Ovary (tissue), 3 donors: ENCODE results near the gene ZFP28.

ENCODE experiments used
- POLR2A ChIP-seq: fragments of 450-650 bp; IDR thresholded peaks from one replicate; pipeline ENCODE4 v1.6.1; 2017; ENCODE audit warnings: antibody characterized with exemption, mild to moderate bottlenecking, moderate library complexity
- TF ChIP-seq, protein P1 (sequence below), 3 donors: fragments of 450-650 bp in 2 of 3; fragments of 200-600 bp in 1 of 3; IDR thresholded peaks; one replicate each; pipeline versions ENCODE4 v1.5.1 to v1.8.0; 2016 to 2022; ENCODE audit warnings: antibody characterized with exemption in 3 of 3, mild to moderate bottlenecking in 1 of 3
- donor health status: DM: no; HTN: no; CAD: no.

DNA sequence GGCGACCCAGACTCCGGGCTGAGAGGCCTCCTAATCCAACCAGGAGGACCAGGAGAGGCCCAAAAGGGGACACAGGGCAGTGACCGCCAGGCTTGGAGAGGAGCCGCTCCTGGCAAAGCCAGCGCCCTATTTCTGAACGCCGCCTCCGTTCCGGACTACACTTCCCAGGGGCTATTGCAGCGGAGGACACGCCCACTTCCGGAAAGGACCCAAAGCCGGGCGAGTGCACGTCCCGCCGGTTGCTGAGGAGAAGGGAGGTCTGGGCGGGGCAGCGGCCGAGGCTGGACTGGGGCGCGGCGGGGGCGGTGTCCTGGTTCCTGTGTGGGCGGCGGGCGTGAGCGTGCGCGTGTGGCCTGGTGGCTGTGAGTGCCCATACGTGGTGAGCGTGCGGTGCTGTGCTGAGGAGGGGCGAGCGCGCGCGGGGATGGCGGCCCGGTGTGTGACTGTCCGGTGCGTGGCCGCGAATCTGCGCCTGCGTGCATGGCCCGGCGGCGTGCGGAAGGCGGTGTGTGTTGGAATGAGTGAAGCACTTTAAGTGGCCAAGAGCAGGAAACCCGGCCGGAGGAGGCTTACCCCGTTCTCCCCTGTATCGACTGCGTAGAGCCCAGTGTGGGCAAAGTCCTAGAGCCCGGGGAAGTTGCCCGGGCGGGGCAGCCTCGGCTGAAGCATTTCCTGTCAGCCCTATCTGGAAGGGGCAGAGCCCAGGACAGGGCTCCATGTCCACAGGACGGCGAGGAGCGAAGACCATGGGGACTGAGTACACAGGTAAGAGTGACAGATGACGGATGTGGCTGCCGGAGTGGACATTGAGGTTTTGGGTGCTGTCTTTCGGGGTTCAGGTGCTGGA, 28.7 kb downstream of the ZFP28 start, which contains the start of gene ZNF470:
- TF ChIP-seq, protein P1, sequence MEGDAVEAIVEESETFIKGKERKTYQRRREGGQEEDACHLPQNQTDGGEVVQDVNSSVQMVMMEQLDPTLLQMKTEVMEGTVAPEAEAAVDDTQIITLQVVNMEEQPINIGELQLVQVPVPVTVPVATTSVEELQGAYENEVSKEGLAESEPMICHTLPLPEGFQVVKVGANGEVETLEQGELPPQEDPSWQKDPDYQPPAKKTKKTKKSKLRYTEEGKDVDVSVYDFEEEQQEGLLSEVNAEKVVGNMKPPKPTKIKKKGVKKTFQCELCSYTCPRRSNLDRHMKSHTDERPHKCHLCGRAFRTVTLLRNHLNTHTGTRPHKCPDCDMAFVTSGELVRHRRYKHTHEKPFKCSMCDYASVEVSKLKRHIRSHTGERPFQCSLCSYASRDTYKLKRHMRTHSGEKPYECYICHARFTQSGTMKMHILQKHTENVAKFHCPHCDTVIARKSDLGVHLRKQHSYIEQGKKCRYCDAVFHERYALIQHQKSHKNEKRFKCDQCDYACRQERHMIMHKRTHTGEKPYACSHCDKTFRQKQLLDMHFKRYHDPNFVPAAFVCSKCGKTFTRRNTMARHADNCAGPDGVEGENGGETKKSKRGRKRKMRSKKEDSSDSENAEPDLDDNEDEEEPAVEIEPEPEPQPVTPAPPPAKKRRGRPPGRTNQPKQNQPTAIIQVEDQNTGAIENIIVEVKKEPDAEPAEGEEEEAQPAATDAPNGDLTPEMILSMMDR (IDR thresholded peaks at IDR 0.05), result no peak
- TF ChIP-seq POLR2A, result peak; percentile 48
